ENCODE measurements around the gene C3orf52. TPM values are rescaled to one million over a fixed set of nuclear protein-coding genes. Genes with fewer than 3 reads are reported as not detected.
A peak's percentile ranks its signal among the peaks of the same experiment; 100 is the strongest.
"Not testable (repeated sequence)": the region's sequence is repeated elsewhere in the genome, so short reads cannot be mapped to it uniquely, and the experiment has no call there.

The C3orf52 gene
- total and polyA plus RNA-seq, 2 experiments from 2014 or later = 8.1 to 16.6 TPM

DNA sequence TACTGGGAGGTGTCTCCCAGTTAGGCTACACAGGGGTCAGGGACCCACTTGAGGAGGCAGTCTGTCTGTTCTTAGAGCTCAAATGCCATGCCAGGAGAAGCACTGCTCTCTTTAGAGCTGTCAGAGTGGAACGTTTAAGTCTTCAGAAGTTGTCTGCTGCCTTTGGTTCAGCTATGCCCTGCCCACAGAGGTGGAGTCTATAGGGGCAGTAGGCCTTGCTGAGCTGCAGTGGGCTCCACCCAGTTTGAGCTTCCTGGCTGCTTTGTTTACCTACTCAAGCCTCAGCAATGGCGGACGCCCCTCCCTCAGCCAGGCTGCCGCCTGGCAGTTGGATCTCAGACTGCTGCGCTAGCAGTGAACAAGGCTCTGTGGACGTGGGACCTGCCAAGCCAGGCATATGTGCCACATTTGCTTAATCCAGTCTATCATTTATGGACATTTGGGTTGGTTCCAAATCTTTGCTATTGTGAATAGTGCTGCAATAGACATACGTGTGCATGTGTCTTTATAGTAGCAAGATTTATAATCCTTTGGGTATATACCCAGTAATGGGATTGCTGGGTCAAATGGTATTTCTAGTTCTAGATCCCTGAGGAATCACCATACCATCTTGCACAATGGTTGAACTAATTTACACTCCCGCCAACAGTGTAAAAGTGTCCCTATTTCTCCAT is 13.7 kb upstream of the C3orf52 start:
- not testable (repeated sequence) for H3K79me2 ChIP-seq (replicated peaks; ENCODE audit: insufficient read depth); DNase-seq (ENCODE audit: low spot score); H3K36me3 Mint-ChIP-seq (ENCODE audit: low read depth); H3K36me3 ChIP-seq (ENCODE audit: insufficient read depth); H4K20me1 ChIP-seq (replicated peaks; ENCODE audit: insufficient read depth); ATAC-seq; H3K4me1 Mint-ChIP-seq; H3F3A ChIP-seq (replicated peaks; ENCODE audit: low read depth); H3K4me1 ChIP-seq (ENCODE audit: insufficient read depth); H3K4me2 ChIP-seq; H3K9me2 ChIP-seq (ENCODE audit: insufficient read depth); H3K4me3 ChIP-seq; H3K27ac Mint-ChIP-seq; H3K9me3 Mint-ChIP-seq; H3K27me3 ChIP-seq (ENCODE audit: insufficient read depth); H2AFZ ChIP-seq; H3K4me3 Mint-ChIP-seq; H3K27ac ChIP-seq (ENCODE audit: low read depth); H3K27me3 Mint-ChIP-seq (ENCODE audit: insufficient read depth, low read depth, poor library complexity)

GRCh38 chr3:112074006-112074405 is 12.2 kb upstream of the C3orf52 start:
- Histone ChIP-seq H3K27ac (ENCODE audit: low read depth) (no peak overlapping the region), H3K4me3 (no peak overlapping the region), H3K36me3 (ENCODE audit: insufficient read depth) (no peaks in the 10 kb centered on the region), H3K9me2 (ENCODE audit: insufficient read depth) (no peaks in the 10 kb centered on the region), H3K79me2 (replicated peaks; ENCODE audit: insufficient read depth) (no peaks in the 10 kb centered on the region), H3F3A (replicated peaks; ENCODE audit: low read depth) (no peaks in the 10 kb centered on the region), H3K27me3 (ENCODE audit: insufficient read depth) (no peaks in the 10 kb centered on the region), H2AFZ (no peak overlapping the region), H4K20me1 (replicated peaks; ENCODE audit: insufficient read depth) (no peaks in the 10 kb centered on the region), H3K4me2 (no peak overlapping the region), H3K4me1 (ENCODE audit: insufficient read depth) (peaks cover 7% of the 10 kb centered on the region; the same call in 1 of the 2 replicates)
- H3K4me1 Mint-ChIP-seq = peaks cover 12% of the 10 kb centered on the region
- no peaks in the 10 kb centered on the region for H3K36me3 Mint-ChIP-seq (ENCODE audit: low read depth)
- peaks cover 4% of the 10 kb centered on the region; the same call in 1 of the 3 replicates for H3K9me3 Mint-ChIP-seq
- H3K4me3 Mint-ChIP-seq = no peak overlapping the region
- H3K27ac Mint-ChIP-seq = no peak overlapping the region
- ATAC-seq (no peak), DNase-seq (ENCODE audit: low spot score) (no peak)
- no peak for TF ChIP-seq EZH2phosphoT487 (IDR thresholded peaks at IDR 0.05; ENCODE audit: unreplicated experiment)
- no peak for TF ChIP-seq STAT1 (IDR thresholded peaks at IDR 0.05; ENCODE audit: unreplicated experiment)
- no peak for TF ChIP-seq JUNB (IDR thresholded peaks at IDR 0.05; ENCODE audit: unreplicated experiment)
- TF ChIP-seq ZNF331 (CRISPR knock-in tag; IDR thresholded peaks at IDR 0.05; ENCODE audit: low read depth) = no peak
- peaks cover 1% of the 10 kb centered on the region for H3K27me3 Mint-ChIP-seq (ENCODE audit: insufficient read depth, low read depth, poor library complexity)

- H3K36me3 Mint-ChIP-seq (ENCODE audit: low read depth) = no peaks in the 10 kb centered on the region
- H3K36me3 ChIP-seq (ENCODE audit: insufficient read depth) = no peaks in the 10 kb centered on the region
- no peaks in the 10 kb centered on the region for H3K9me2 ChIP-seq (ENCODE audit: insufficient read depth)
- no peak overlapping the region for H3K4me3 Mint-ChIP-seq
- H3K27ac Mint-ChIP-seq = no peak overlapping the region
- H3K27me3 ChIP-seq (ENCODE audit: insufficient read depth) = no peaks in the 10 kb centered on the region
- peaks cover 4% of the 10 kb centered on the region; the same call in 1 of the 3 replicates for H3K9me3 Mint-ChIP-seq
- H2AFZ ChIP-seq = peak overlapping the region; percentile 89
- DNase-seq (ENCODE audit: low spot score) (no peak), ATAC-seq (peak; percentile 64)
- peaks cover 1% of the 10 kb centered on the region for H3K27me3 Mint-ChIP-seq (ENCODE audit: insufficient read depth, low read depth, poor library complexity)
- peaks cover 12% of the 10 kb centered on the region for H3K4me1 Mint-ChIP-seq
- no peaks in the 10 kb centered on the region for H3K79me2 ChIP-seq (replicated peaks; ENCODE audit: insufficient read depth)
- no peak overlapping the region for H3K27ac ChIP-seq (ENCODE audit: low read depth)
- no peaks in the 10 kb centered on the region for H4K20me1 ChIP-seq (replicated peaks; ENCODE audit: insufficient read depth)
- H3K4me2 ChIP-seq = no peak overlapping the region
- H3K4me1 ChIP-seq (ENCODE audit: insufficient read depth) = peaks cover 7% of the 10 kb centered on the region; the same call in 1 of the 2 replicates
- H3F3A ChIP-seq (replicated peaks; ENCODE audit: low read depth) = no peaks in the 10 kb centered on the region
- no peak overlapping the region for H3K4me3 ChIP-seq
- TF ChIP-seq ETS1 (IDR thresholded peaks at IDR 0.05) (no peak), POLR2AphosphoS5 (IDR thresholded peaks at IDR 0.05; ENCODE audit: low read depth) (no peak), EZH2 (IDR thresholded peaks at IDR 0.05; ENCODE audit: low read depth, unreplicated experiment) (no peak), ZNF114 (CRISPR knock-in tag; IDR thresholded peaks at IDR 0.05) (no peak)
Measured at GRCh38 chr3:112074616-112075497, 11.3 kb upstream of the C3orf52 start.

Data from GM23338 (cell line).